Epithelial cell of esophagus (primary cell): ENCODE results near the gene GIMAP7.

Experiments
- DNase-seq: peaks from one replicate; pipeline ENCODE4 v3.0.0; 2010; ENCODE audit warnings: low read depth
- H3K4me3 ChIP-seq: 2 replicates; pipeline ENCODE4 v1.5.1; 2011; ENCODE audit warnings: mild to moderate bottlenecking, low read length, control low read depth
- CTCF ChIP-seq: IDR thresholded peaks from 2 replicates; pipeline ENCODE4 v1.5.1; 2011; ENCODE audit warnings: low read depth, mild to moderate bottlenecking, low read length, control low read depth, inconsistent platforms; ENCODE audit not compliant: insufficient read depth; ENCODE audit errors: missing control alignments

The GIMAP7 gene

GRCh38 chr7:150531704-150532103 is 17.0 kb downstream of the GIMAP7 start:
- TF ChIP-seq CTCF, result no peak

GRCh38 chr7:150538259-150538658 is 23.6 kb downstream of the GIMAP7 start:
- no peak overlapping the region for H3K4me3 ChIP-seq
- TF ChIP-seq CTCF, result no peak
- DNase-seq, result no peak

More at GRCh38 chr7:150531704-150532103, 17.0 kb downstream of the GIMAP7 start:
- DNase-seq, result no peak
- H3K4me3 ChIP-seq, result no peak overlapping the region

GRCh38 chr7:150553163-150553562 is 38.5 kb downstream of the GIMAP7 start:
- no peak for DNase-seq
- no peak for TF ChIP-seq CTCF
- H3K4me3 ChIP-seq, result no peak overlapping the region

- H3K4me3 ChIP-seq, result no peak overlapping the region
- no peak for DNase-seq
- no peak for TF ChIP-seq CTCF
Observed at GRCh38 chr7:150556521-150557138, 42.0 kb downstream of the GIMAP7 start.

GRCh38 chr7:150560486-150560885 is 45.8 kb downstream of the GIMAP7 start:
- no peak overlapping the region for H3K4me3 ChIP-seq
- no peak for TF ChIP-seq CTCF
- DNase-seq, result no peak

- H3K4me3 ChIP-seq, result no peak overlapping the region
- no peak for DNase-seq
- no peak for TF ChIP-seq CTCF
Observed at GRCh38 chr7:150562919-150563318, 48.2 kb downstream of the GIMAP7 start.

- no peak overlapping the region for H3K4me3 ChIP-seq
- DNase-seq, result no peak
- no peak for TF ChIP-seq CTCF
Observed at GRCh38 chr7:150564006-150564405, 49.3 kb downstream of the GIMAP7 start.
